Measurements from ENCODE around the gene PELO.

The PELO gene

DNA sequence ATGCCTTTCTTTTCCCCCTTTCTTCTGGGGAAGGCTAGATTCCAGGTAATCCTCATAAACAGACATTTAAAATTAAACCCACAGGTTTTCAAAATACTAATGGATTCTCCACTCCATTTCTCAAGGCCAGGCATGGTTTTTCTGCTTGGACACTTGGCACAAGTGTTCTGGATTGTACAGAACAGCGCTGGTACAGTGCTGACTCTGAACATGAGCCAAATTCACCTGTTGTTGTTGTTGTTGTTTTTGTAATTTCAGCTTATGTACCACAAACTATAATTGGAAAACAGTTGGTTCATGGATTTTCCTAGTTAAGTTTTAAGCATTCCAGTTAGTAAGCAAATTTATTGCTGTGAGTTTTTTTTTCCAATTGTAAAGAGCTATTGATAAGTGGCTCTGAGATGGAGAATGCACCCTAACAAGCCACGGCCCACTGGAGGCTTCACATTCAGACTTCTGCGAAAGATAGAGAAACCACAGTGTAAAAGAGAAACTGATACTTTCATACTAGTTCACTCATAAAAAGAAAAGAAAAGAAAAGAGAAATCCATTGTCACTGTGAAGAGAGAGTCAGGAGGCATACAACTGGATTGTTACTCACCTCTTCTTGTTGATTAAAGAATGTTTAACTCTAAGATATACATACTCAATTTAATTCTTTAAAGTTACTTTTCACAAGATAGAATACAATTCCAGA is 16.2 kb upstream of the PELO start:
- no peak for DNase-seq (ENCODE audit: low read depth)

DNA sequence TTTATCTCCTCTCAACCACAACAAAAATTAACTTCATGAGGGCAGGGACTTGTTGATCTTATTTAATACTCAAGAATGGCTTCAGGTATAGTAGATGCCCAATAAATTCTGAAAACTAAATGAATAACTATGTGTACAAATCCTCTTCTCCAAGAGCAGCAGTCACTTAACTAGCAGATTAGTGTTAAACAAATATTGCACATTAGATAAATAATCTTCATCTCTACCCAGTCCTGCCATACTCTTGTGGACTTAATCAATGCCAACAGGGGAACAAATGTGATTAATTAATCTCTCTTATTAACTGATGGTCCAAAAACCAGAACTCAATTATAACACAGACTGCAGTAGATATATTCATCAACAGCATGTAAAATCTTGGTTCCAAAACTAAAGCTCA is 15.0 kb upstream of the PELO start:
- no peak for DNase-seq (ENCODE audit: low read depth)

DNA sequence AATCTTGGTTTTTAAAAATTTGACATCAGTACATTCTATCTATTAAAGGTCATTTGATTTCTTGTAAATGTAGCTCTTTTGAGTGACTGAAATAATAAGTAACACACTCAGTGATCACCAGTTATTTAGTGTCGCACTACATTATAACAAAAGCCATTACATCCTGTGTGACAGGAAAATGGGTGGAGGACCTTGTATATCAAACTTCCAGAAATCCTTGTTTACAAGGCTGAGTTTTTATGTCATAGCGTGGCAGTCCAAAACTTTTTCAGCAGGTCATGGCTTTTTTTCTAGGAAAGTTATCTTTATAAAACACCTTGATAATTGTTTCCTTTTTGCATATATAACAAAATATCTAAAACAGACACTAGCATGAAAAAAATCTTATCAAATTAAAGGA is 14.4 kb upstream of the PELO start:
- no peak for DNase-seq (ENCODE audit: low read depth)

DNA sequence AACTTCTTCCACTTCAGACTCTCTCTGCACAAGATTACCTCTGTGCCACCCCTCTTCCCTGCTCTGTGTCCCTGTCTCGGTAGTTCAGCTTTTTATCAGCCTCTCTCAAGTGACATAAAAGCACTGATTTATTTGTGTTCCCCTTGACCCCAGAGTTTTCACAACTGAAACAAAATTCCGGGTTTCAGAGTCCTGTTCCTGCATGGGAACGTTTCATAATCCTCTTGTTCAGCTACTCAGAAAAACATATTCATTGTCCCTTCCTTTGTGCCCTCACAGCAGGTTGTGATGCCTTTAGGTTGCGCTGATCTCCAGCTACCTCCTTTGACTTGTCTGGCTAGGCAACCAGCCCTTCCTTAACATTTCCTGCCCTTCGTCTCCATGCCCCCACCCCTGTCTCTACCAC is 13.7 kb upstream of the PELO start:
- no peak for DNase-seq (ENCODE audit: low read depth)

DNA sequence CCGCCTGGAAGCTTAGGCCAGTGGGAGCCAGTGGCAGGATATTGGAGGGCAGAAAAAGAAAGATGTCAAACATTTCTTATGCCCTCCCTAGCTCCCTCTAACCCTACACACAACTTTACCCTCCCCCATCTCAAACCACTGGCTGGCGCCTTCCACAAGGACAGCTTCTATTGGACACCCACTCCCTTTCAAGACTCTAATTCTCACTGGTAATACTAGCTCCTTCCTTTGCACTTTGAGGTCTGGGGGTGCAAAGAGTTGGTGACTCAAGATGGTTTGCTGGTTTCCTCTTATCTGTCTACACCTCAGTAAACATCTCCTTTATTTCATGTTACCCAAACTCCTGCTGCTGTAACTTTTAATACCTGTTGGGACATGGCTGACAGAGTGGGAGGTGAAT is 11.6 kb upstream of the PELO start:
- no peak for DNase-seq (ENCODE audit: low read depth)

DNA sequence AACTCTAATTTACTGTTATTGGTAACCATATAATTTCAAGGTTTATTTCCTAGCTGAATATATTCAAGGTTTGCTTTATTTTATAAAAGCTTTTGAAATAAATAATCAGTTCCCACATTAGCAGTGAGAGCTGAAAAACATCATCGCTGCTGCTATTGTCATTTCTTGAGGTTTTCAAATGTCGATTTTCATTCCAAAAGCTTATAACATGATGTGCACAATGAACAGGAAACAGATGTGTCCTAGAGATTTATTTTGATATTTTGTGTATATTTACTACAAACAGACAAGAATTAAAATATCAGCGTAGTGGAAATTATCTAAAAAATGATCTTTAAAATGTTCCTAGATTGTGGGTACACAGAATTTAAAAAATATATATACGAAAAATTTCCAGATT is 10.5 kb upstream of the PELO start:
- DNase-seq (ENCODE audit: low read depth), result no peak

DNA sequence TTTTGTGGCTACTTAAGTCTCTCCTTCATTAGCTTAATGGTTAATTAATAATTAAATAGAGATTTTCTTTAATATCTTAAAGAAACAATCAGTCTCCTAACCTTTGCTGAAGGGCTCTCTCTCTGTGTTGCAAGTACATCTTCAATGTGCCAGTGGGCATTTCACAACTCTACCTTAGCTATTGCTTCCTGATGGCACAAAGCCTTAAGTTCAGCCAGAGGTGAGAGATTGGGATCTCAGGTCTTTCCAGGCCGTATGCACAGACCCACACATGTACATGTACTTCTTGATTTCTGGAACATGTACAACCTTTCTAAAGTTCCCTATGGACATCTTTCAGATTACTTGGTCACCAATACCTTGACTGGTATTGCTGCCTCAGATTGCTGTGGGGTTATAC is 8.9 kb upstream of the PELO start:
- DNase-seq (ENCODE audit: low read depth), result no peak

DNA sequence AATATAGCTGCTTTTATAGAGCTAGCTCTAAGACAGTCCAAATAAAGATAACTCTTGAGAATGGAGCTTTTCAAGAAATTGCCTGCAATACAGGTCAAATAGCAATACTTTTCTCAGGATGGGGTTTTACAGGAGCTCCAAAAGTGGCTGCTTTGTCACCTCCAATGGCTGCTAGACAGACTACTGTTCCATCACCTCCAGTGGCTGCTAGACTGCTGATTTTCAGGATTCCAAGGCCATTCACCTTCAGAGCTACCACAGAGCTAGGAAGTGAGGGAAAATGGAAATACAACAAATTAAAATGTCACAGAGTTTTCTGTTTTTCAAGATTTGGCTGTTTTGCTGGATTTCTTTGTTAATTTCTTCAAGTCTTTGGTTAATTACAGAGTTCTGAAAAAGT is 8.5 kb upstream of the PELO start:
- no peak for DNase-seq (ENCODE audit: low read depth)

DNA sequence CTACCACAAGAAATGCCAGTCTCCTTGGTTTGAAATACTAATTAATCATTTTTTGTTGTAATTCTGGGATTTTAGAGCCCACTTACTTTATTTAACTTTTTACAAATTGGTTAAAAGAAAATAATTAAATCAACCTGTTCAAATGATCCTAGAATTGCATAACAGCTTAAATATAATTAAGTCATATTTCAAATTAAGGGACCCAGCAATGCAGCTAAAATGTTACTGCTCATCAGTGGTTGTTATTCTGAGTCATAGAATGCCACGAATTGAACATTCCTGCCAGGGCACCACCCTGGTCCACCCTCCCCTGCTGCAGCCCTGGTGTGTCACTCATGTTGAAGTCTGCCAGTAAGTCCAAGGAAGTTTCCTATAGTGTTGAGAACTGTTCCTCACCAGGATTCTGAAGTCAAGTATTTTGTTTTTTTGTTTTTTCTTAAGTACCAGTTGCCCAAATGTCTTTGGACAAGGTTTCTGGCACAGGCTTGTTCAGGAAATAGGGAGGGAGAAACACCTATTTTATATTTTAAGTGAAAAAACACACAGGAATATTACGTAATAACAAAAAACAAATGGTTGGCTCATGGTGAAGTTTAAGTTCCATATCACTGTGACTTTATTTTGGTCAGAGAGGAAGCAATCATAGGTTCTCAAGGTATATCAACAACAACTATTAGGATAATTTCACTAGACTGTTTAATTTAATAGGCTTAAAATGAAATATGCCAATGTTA is 4.3 kb upstream of the PELO start:
- DNase-seq (ENCODE audit: low read depth), result peak; percentile 66

DNA sequence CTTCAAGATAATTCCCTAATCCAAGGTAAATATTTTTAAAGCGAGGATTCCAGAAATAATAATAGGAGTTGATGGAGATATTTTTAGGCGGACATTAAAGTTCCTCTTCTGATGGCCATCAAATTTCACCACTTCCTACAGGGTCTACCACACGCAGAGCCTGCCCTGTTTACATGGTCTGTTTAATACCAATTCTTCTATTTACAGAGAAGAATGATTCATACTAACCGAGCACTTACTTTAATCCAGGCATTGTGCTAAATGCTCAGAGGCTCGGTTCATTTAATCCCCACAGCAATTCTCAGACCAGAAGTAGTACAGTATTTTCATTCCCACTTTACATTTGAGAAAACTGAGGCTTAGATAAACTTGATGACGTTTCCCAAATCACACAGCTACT is 3.0 kb upstream of the PELO start:
- no peak for DNase-seq (ENCODE audit: low read depth)

DNA sequence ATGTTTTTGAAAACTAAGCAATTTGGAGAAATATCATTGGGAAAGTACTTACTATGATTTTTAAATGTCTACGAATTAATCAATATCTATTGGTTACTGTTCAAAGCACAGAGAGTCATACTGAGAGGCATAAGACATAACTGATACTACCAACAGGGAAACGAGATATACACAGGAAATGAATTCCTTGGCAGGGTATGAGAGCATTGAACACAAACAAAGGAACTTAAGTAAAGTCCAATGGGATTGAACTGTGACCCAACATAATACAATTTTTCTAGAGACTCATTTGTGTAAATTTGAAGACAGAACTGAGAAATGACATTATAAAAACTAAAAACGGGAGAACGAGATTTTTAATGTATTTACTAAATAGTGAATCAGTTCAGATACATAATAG is 1.3 kb upstream of the PELO start:
- no peak for DNase-seq (ENCODE audit: low read depth)

DNA sequence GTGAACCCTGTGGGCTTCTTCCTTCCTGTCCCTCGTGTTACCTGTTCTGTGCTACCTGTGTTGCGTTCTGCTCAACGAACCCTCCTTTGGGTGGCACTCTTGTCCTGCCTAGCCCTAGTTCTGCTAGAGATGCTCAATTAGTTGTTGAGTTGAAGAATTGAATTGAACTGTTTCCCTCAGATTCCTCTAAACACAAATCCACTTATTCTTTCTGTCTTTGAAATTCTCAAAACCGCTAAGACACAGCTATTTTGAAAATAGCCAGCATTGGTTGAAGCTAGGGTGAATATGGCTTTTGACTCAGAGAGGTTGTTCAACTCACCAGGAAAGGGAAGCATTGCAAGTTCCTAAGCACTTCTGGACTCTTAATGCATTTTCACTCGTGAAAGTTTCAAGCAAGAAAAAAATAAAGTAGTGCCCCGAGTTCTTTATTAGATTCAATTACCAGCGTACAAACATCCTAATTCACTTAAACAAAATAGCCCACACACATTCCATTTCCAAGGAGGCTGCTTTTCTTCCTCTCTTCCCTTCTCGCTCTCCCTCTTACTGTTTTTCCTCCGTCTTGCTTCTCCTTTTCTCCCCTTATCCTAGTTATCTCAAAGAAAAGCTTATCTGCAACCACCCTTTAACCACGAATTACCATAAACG is 642 bp upstream of the PELO start:
- peak; percentile 36 for DNase-seq (ENCODE audit: low read depth)

DNA sequence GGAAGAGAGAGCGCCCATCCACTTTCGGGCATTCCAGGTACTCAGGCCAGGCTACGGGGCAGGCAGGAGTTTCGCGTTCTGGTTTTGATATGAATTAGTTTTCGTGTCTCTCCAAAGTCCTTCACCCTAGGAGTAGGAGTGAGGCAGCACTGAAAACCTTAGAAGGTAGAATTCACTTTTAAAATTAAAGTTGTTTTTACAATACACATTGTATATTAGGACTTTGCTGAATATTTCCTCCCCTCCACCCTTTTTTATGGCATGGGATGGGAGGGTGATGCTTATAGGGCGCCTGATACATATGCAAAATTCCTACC is 747 bp downstream of the PELO start:
- DNase-seq (ENCODE audit: low read depth), result no peak

DNA sequence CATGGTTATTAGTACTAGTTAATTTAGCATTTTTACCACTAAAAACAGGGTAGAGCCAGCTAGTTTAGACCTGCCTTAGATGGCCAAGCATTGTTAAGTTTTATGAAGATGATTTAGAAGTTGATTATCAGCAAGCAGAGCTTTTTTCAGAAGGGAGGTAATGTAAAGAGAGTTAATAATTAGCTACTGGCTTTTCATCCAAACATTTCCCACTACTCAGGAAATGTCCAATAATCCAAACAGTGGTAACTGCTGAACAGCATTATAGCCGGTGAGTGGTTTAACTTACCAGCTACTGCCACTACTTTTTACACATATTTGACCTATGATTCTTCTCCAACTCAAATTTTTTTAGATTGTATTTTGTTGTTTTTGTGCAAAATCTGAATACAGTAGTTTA is 1.7 kb downstream of the PELO start:
- no peak for DNase-seq (ENCODE audit: low read depth)

DNA sequence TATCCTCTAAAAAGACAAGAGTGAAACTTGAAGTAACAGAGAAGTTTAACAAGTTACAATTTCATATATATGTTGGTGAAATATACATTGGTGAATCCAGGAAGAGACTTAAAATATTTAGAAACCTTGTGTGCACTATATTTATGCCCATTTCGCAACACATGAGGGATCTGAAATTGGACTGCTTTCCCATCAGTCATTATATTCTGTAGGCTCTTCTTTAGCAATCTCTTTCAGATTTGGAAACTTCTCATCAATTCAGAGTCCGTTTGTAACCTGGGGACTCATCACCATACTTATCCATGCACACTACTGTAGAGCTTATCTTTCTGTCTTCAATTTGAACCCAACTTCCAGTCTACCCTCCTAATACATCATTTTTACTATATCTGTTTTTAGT is 2.1 kb downstream of the PELO start:
- DNase-seq (ENCODE audit: low read depth), result no peak

DNA sequence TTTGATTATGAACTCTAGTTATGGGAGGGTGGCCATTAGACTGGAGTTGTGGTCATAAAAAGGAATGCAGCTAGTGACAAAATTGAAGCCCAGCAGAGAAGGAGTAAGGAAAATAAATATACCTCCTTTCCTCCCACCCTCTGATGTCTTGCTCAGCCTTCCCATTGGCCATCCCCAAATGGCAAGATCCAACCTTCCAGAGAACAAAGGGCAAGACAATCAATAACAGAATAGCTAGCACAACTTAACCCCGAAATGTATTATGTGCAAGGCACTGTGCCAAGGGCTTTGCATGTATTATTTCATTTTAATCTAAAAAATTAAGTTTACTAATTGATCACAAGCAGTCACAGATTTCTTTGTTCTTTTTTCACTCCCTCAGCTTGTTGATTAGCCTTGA is 3.6 kb downstream of the PELO start:
- DNase-seq (ENCODE audit: low read depth), result no peak

DNA sequence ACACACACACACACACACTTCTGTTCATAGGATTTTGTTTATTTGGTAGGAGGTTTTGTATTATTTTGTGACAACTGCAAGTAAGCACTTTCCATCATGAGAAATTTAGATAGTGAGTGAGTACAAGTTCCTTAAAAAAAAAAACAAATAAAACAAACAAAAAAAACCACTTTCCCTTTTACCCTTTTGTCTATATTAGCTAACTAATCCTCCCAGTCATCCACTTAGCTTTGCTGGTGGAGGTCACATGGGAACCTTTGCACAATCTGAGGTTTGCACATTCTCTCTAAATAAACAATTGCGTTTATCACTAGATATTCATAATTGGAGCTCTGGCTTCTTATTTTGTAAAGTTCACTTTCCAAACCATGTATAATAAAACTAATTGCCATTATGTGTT is 6.8 kb downstream of the PELO start:
- peak; percentile 28 for DNase-seq (ENCODE audit: low read depth)

DNA sequence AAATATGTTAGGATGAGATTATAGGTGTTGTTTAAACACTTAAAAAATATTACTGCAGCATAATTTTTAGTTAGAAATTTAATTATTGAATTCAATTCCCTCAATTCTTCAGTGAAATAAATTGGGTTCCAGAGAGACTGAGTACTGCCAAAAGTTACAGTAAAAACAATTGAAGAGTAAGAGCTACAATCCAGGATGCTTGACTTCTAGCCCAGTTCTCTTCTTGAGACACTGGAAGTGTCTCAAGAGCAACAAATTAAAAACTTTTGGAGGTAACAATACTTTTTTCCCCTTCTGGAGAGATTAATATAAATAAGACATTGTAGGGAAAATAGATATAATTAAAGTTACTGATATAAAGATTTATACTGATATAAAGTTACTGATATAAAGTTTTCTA is 8.3 kb downstream of the PELO start:
- no peak for DNase-seq (ENCODE audit: low read depth)

DNA sequence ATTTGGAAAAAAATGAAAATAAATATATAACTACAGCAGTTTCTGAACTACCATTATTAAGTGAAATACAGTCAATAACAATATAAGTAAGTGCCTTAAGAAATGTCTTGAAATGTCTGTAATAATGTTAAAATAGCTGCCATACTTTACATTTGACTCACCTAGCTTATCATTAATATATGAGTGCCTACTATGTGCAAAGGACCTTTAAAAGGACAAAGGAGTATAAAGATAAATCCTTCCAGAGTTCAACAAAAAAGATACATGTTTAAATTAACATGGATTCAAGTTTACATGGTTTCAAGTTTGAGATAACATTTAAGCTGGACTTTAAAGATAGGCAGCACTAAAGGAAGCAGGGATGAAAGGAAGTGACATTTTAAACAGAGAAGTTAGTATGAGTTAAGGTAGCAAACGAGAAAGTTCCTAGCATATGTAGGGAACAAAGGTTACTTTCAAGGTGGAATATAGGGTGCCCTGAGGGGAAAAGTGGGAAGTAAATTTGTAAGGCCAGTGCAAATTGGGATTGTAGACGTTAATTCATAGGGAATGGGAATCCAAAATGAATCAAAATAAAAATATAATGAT is 8.9 kb downstream of the PELO start:
- DNase-seq (ENCODE audit: low read depth), result no peak

DNA sequence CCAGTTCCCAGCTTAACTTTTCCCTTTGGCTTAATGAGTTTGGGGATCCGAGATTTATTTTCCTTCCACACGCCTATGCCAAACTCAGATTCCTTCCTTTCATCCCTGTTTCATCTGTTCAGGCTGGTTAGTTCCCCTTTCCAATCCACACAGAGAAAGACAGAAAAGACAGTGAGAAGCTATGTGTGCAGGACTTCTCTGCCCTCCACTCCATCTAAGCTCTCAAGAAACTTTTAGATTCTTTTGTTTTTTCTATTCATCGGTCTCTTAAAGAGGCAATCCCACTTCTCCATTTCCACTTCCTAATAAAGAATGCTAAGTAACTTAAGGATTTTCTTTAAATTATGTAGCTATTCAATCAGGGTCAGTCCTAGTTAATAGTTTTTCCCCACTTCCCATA is 11.2 kb downstream of the PELO start:
- DNase-seq (ENCODE audit: low read depth), result no peak

DNA sequence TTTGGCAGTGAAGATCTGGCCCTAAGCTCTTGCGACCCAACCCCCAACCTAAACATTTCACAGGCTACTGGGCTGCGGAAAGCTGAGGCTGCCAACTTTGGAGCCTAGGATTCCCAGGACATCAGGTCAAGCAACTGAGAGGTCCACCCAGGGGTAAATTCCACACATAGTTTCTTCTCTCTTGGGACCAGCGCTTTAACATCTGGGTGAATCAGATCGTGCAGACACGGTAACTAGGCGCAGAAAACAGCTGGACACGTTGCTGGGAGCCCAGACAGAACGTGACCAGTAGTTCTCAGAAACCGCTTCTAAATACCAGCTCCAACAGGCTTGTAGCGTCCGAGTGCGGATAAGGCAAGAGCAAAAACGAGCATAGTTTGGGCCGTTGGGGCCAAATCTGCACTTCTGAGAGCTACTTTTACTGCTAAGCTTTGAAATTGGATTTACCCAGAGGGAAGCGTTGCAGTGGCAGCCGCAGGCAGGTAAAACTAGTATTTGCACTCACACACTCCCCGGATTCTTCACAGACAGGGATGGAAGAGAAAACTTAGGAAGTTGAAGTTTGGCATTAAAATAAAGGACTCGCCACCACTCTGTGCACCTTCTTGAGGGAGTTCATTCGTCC is 11.8 kb downstream of the PELO start:
- peak; percentile 78 for DNase-seq (ENCODE audit: low read depth)

DNA sequence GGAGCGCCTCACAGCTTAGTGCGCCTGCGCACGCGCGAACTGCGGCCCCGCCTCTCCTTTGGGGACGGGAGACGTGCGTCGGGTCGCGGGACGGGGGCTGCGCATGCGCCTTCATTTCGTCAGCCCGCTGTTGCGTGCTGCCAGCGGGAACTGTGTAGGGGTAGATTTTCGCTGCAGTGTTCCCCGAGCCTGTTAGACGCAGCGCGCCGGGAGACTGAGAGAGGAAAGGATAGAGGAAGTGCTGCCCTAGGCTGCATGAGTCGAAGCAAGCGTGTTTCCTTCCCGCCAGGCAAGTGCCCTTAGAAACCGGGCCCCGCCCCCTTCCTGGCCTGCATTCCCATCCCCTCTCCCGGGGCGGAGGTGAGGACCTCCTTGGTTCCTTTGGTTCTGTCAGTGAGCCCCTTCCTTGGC is 12.3 kb downstream of the PELO start:
- DNase-seq (ENCODE audit: low read depth), result peak; percentile 95
